OCI-LY7 (cell line): ENCODE data around the gene MKRN1. TPM values are rescaled to one million over a fixed set of nuclear protein-coding genes. Genes with fewer than 3 reads are reported as not detected.
"Not testable (repeated sequence)": the region's sequence is repeated elsewhere in the genome, so short reads cannot be mapped to it uniquely, and the experiment has no call there.

Experiments
- BruUV-seq: library from RNA; stranded (reverse); fragments of 400-500 nt; replicated peaks from 2 replicates; lab custom pipeline; 2021; lab: Mats Ljungman, UMichigan
- CTCF ChIA-PET: fragments of 300-600 bp; sonication (Branson Sonifier 250); formaldehyde crosslinking; loops from one replicate; lab custom pipeline; 2022; ENCODE audit warnings: antibody characterized with exemption; ENCODE audit not compliant: unreplicated experiment; lab: Charles Lee
- POLR2A ChIA-PET: fragments of 300-600 bp; sonication (Branson Sonifier 250); formaldehyde crosslinking; loops from one replicate; lab custom pipeline; 2022; ENCODE audit warnings: antibody characterized with exemption; lab: Charles Lee
- DNase-seq: peaks from one replicate; pipeline ENCODE4 v3.0.0-alpha.2; 2015; ENCODE audit warnings: low spot score
- H2AFZ ChIP-seq: fragments of 200-600 bp; sonication (generic), shearing (Covaris generic); 2 replicates; pipeline ENCODE4 v1.6.1; 2014; ENCODE audit warnings: mild to moderate bottlenecking, antibody characterized with exemption, low read length, moderate library complexity
- H3K27ac ChIP-seq: fragments of 200-600 bp; sonication (generic); 2 replicates; pipeline ENCODE4 v1.5.1; 2014; ENCODE audit warnings: mixed run types, low read depth, mild to moderate bottlenecking, moderate library complexity, low read length, inconsistent platforms; ENCODE audit not compliant: poor library complexity, severe bottlenecking
- H3K36me3 ChIP-seq: fragments of 200-600 bp; sonication (generic); 2 replicates; pipeline ENCODE4 v1.6.1; 2014; ENCODE audit warnings: mild to moderate bottlenecking, antibody characterized with exemption, low read length, moderate library complexity, mixed read lengths; ENCODE audit not compliant: insufficient read depth
- H3K4me1 ChIP-seq: fragments of 200-600 bp; sonication (generic); 2 replicates; pipeline ENCODE4 v1.5.1; 2014; ENCODE audit warnings: mild to moderate bottlenecking, low read length; ENCODE audit not compliant: insufficient read depth, poor library complexity, severe bottlenecking
- H3K4me2 ChIP-seq: fragments of 200-600 bp; sonication (generic); 2 replicates; pipeline ENCODE4 v1.6.1; 2014; ENCODE audit warnings: mild to moderate bottlenecking, low read length
- H3K4me3 ChIP-seq: fragments of 200-600 bp; sonication (generic); 2 replicates; pipeline ENCODE4 v1.5.1; 2014; ENCODE audit warnings: mild to moderate bottlenecking, low read depth, low read length; ENCODE audit not compliant: poor library complexity, severe bottlenecking
- H3K79me2 ChIP-seq: fragments of 200-600 bp; sonication (generic); 2 replicates; pipeline ENCODE4 v1.6.1; 2016; ENCODE audit warnings: low read depth, mild to moderate bottlenecking, low read length, moderate library complexity, mixed read lengths; ENCODE audit not compliant: insufficient read depth
- H3K9me2 ChIP-seq: fragments of 200-600 bp; sonication (generic); 2 replicates; pipeline ENCODE4 v1.6.1; 2016; ENCODE audit warnings: mild to moderate bottlenecking, low read length, mixed read lengths; ENCODE audit not compliant: insufficient read depth
- H3K9me3 ChIP-seq: fragments of 200-600 bp; sonication (generic); 2 replicates; pipeline ENCODE4 v1.6.1; 2014; ENCODE audit warnings: mild to moderate bottlenecking, mixed run types, low read length, mixed read lengths
- H4K20me1 ChIP-seq: fragments of 200-600 bp; sonication (generic); 2 replicates; pipeline ENCODE4 v1.6.1; 2014; ENCODE audit warnings: mild to moderate bottlenecking, antibody characterized with exemption, low read length, moderate library complexity, mixed read lengths; ENCODE audit not compliant: insufficient read depth
- EZH2phosphoT487 ChIP-seq: fragments of 200-600 bp; sonication (generic); IDR thresholded peaks from 2 replicates; pipeline ENCODE4 v1.6.1; 2018; ENCODE audit warnings: low read depth, borderline replicate concordance, mild to moderate bottlenecking, mixed run types, antibody characterized with exemption, low read length, moderate library complexity, mixed read lengths
- intact Hi-C: fragments of 100-400 bp; cut with micrococcal nuclease; formaldehyde crosslinking; loops from one replicate; pipeline ENCODE4 v1.10.0; 2022; ENCODE audit not compliant: unreplicated experiment
- total RNA-seq, 2 experiments: library from RNA; depleted of rRNA in 1 of 2; stranded (reverse); fragments of >200 nt in 1 of 2; shearing (Covaris generic) in 1 of 2; gene quantifications; 2 replicates each; pipeline ENCODE4 v1.2.3, GENCODE V29; 2014 to 2022
- TF ChIP-seq, protein P1 (sequence below): fragments of 200-600 bp; sonication (generic); conservative IDR thresholded peaks from 2 replicates; pipeline ENCODE4 v1.5.1; 2014; ENCODE audit warnings: mild to moderate bottlenecking, antibody characterized with exemption, low read length, moderate library complexity, mixed read lengths

The MKRN1 gene
- total RNA-seq, 2 experiments from 2014 or later = 26.4 to 48.0 TPM

DNA sequence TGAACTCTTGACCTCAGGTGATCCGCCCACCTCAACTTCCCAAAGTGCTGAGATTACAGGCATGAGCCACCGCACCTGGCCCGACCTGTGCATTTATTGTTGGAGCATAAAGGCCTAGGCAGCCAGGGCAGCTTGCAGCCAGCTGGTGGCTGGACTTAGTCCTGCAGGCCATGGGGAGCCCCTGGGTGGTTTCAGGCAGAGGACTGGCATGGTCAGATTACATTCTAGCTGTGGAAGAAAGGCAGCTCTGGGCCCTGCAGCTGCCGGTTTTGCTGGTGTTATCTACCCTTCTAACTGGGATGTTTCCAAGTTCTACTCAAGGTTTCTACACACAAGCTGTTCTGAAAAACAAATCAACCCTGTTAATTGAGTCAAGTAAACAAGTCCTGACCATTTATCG lies 22.7 kb upstream of the MKRN1 start:
- Histone ChIP-seq H3K79me2 (no peaks in the 10 kb centered on the region), H3K4me2 (no peak overlapping the region), H3K9me3 (no peaks in the 10 kb centered on the region), H3K36me3 (no peaks in the 10 kb centered on the region), H4K20me1 (no peaks in the 10 kb centered on the region), H3K27ac (no peak overlapping the region), H3K4me3 (no peak overlapping the region), H2AFZ (no peak overlapping the region), H3K4me1 (no peaks in the 10 kb centered on the region), H3K9me2 (no peaks in the 10 kb centered on the region)
- BruUV-seq = no TSS peak
- TF ChIP-seq, protein P1, sequence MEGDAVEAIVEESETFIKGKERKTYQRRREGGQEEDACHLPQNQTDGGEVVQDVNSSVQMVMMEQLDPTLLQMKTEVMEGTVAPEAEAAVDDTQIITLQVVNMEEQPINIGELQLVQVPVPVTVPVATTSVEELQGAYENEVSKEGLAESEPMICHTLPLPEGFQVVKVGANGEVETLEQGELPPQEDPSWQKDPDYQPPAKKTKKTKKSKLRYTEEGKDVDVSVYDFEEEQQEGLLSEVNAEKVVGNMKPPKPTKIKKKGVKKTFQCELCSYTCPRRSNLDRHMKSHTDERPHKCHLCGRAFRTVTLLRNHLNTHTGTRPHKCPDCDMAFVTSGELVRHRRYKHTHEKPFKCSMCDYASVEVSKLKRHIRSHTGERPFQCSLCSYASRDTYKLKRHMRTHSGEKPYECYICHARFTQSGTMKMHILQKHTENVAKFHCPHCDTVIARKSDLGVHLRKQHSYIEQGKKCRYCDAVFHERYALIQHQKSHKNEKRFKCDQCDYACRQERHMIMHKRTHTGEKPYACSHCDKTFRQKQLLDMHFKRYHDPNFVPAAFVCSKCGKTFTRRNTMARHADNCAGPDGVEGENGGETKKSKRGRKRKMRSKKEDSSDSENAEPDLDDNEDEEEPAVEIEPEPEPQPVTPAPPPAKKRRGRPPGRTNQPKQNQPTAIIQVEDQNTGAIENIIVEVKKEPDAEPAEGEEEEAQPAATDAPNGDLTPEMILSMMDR = no peak
- TF ChIP-seq EZH2phosphoT487 = no peak
- no peak for DNase-seq
- ChIA-PET CTCF (no interaction called here), POLR2A (interaction anchor here (0.5 to 0.7 kb wide), 2 partner anchors 24 to 339 kb away, joined by 3 read pairs; no protein-coding TSS in a partner anchor)
- intact Hi-C loops = no loop called here

DNA sequence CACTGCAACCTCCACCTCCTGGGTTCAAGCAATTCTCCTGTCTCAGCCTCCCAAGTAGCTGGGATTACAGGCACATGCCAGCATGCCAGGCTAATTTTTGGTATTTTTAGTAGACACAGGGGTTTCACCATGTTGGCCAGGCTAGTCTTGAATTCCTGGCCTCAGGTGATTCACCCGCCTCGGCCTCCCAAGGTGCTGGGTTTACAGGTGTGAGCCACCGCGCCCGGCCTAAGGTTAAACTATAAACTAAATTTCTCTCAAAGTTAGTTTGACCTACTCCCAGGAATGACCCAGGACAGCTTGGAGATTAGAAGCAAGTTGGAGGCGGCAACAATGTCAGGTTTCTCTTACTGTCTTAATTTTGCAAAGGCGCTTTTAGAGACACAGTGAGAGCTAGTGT lies 18.5 kb upstream of the MKRN1 start:
- H3K4me3 ChIP-seq, H3K27ac ChIP-seq, H3K79me2 ChIP-seq, H4K20me1 ChIP-seq, DNase-seq, H3K9me2 ChIP-seq, intact Hi-C loops, H3K4me2 ChIP-seq, BruUV-seq, H2AFZ ChIP-seq, H3K4me1 ChIP-seq, H3K9me3 ChIP-seq, CTCF ChIA-PET, H3K36me3 ChIP-seq: not testable (repeated sequence)
- POLR2A ChIA-PET = interaction anchor here (1.4 to 1.5 kb wide), 2 partner anchors 9 to 20 kb away, joined by 3 to 4 read pairs; no protein-coding TSS in a partner anchor

DNA sequence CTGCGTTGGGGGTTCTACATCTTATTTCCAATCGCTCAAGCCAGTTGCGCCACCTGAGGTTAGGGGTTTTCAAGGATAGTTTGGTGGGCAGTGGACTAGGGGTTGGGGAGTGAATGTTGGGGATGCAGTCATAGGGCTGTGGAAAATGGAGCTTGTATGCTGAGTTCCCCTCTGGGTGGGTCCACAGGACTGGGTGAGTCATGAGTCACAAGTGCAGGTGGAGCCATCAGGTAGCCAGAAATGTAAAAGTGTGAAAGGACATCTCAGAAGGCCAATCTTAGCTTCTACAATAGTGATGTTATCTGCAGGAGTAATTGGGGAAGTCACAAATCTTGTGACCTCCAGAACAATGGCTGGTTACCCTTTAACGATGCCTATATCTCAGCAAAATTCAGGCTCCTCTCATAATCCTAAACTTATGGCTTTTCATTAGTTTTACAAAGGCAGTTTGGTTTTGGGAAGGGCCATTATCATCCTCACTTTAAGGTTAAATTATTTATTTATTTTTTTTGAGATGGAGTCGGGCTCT lies 18.0 kb upstream of the MKRN1 start:
- intact Hi-C loops = no loop called here
- Histone ChIP-seq H3K4me2 (no peak overlapping the region), H3K9me3 (no peaks in the 10 kb centered on the region), H3K27ac (no peak overlapping the region), H3K9me2 (no peaks in the 10 kb centered on the region), H4K20me1 (no peaks in the 10 kb centered on the region), H3K4me1 (no peaks in the 10 kb centered on the region), H3K36me3 (no peaks in the 10 kb centered on the region), H3K79me2 (no peaks in the 10 kb centered on the region), H2AFZ (no peak overlapping the region), H3K4me3 (no peak overlapping the region)
- TF ChIP-seq EZH2phosphoT487 = no peak
- TF ChIP-seq, protein P1 = no peak
- POLR2A ChIA-PET = interaction anchor here (0.8 to 1.5 kb wide), 4 partner anchors 9 to 53 kb away, joined by 3 to 4 read pairs (median 4); no protein-coding TSS in a partner anchor
- DNase-seq = no peak
- CTCF ChIA-PET = no interaction called here
- BruUV-seq = no TSS peak
